ENCODE data around the gene LSG1. TPM values are rescaled to one million over a fixed set of nuclear protein-coding genes. Genes with fewer than 3 reads are reported as not detected.

The LSG1 gene
- total RNA-seq, 1 experiment from 2014 or later: 39.7 TPM

DNA sequence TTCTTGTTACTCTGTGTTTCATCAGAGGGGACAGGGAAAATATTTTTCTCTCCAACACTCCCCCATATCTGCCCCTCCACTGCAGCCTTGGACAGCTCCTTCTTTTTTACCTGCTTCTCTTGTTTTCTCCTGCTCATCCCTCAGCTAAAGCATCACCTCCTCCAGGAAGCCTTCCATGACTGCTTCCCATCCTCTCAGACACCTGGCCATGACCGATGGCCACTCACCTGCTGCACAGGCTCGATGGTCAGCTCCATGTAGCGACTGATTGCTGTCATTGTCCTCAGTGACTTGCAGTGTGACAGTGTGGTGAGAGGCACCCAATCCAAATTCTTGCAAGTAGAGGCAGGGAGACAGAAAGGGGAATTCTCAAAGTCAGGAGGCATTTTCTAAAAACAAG lies 61.3 kb downstream of the LSG1 start:
- no TSS peak for BruUV-seq (replicated peaks)
- no peaks in the 10 kb centered on the region for H3K9me3 ChIP-seq (ENCODE audit: control insufficient read depth in 1 of 2, insufficient read depth in 1 of 2, low read depth in 1 of 2, low read length in 2 of 2)
- no peaks in the 10 kb centered on the region for H4K20me1 ChIP-seq (ENCODE audit: insufficient read depth)
- H2AFZ ChIP-seq (ENCODE audit: low read depth, low read length, poor library complexity, severe bottlenecking): no peak overlapping the region
- DNase-seq (ENCODE audit: low read depth, low spot score): no peak
- RAD21 ChIA-PET (ENCODE audit: low non-redundant PET in 1 of 2, low total read pairs in 2 of 2, uncharacterized antibody in 2 of 2, unreplicated experiment in 2 of 2): no interaction called here
- intact Hi-C loops (cut with micrococcal nuclease): no loop called here
- CTCF ChIA-PET: no interaction called here
- no peak for ATAC-seq
- no peaks in the 10 kb centered on the region for H3K79me2 ChIP-seq (ENCODE audit: insufficient read depth, low read length)
- no peaks in the 10 kb centered on the region for H3K9me2 ChIP-seq (ENCODE audit: insufficient read depth)
- no peak overlapping the region for H3K4me2 ChIP-seq (ENCODE audit: low read length)
- no peak overlapping the region for H3K4me3 ChIP-seq (replicated peaks in 1 of 2; ENCODE audit: low read depth in 1 of 2, low read length in 2 of 2)
- no peaks in the 10 kb centered on the region; a peak in 1 of 4 replicates for H3K36me3 ChIP-seq (ENCODE audit: control insufficient read depth in 1 of 2, insufficient read depth in 2 of 2, low read length in 2 of 2)
- no peaks in the 10 kb centered on the region for H3K27me3 ChIP-seq (ENCODE audit: insufficient read depth, low read length)
- TF ChIP-seq JUND (IDR thresholded peaks at IDR 0.05) (no peak), POLR2A (IDR thresholded peaks at IDR 0.05; ENCODE audit: borderline replicate concordance, extremely low read depth, insufficient read depth, insufficient read length) (no peak)
- H3K27ac ChIP-seq (ENCODE audit: low read depth, low read length): no peak overlapping the region
- H3K9ac ChIP-seq (ENCODE audit: low read length): no peak overlapping the region
- no peaks in the 10 kb centered on the region for H3K4me1 ChIP-seq (ENCODE audit: control insufficient read depth in 1 of 2, insufficient read depth in 2 of 2, low read length in 2 of 2)
- POLR2A ChIA-PET: no interaction called here

GRCh38 chr3:194609601-194610000 lies 62.4 kb downstream of the LSG1 start:
- Histone ChIP-seq H3K27me3 (ENCODE audit: insufficient read depth, low read length) (no peaks in the 10 kb centered on the region), H2AFZ (ENCODE audit: low read depth, low read length, poor library complexity, severe bottlenecking) (no peak overlapping the region), H3K4me1 (ENCODE audit: control insufficient read depth in 1 of 2, insufficient read depth in 2 of 2, low read length in 2 of 2) (no peaks in the 10 kb centered on the region), H3K9ac (ENCODE audit: low read length) (no peak overlapping the region), H3K27ac (ENCODE audit: low read depth, low read length) (no peak overlapping the region), H3K36me3 (ENCODE audit: control insufficient read depth in 1 of 2, insufficient read depth in 2 of 2, low read length in 2 of 2) (no peaks in the 10 kb centered on the region; a peak in 1 of 4 replicates), H3K4me2 (ENCODE audit: low read length) (no peak overlapping the region), H3K9me3 (ENCODE audit: control insufficient read depth in 1 of 2, insufficient read depth in 1 of 2, low read depth in 1 of 2, low read length in 2 of 2) (no peaks in the 10 kb centered on the region), H3K4me3 (replicated peaks in 1 of 2; ENCODE audit: low read depth in 1 of 2, low read length in 2 of 2) (no peak overlapping the region), H4K20me1 (ENCODE audit: insufficient read depth) (no peaks in the 10 kb centered on the region), H3K79me2 (ENCODE audit: insufficient read depth, low read length) (no peaks in the 10 kb centered on the region), H3K9me2 (ENCODE audit: insufficient read depth) (no peaks in the 10 kb centered on the region)
- TF ChIP-seq JUND (IDR thresholded peaks at IDR 0.05) (no peak), CBX3 (IDR thresholded peaks at IDR 0.05; ENCODE audit: low read depth) (no peak), CTCF (IDR thresholded peaks at IDR 0.05 in 2 of 3, conservative IDR thresholded peaks at IDR 0.05 in 1 of 3; ENCODE audit: borderline replicate concordance in 1 of 3, insufficient read depth in 1 of 3, low read depth in 2 of 3, low read length in 2 of 3) (no peak), ZFX (IDR thresholded peaks at IDR 0.05) (no peak), TCF7L2 (IDR thresholded peaks at IDR 0.05; ENCODE audit: borderline replicate concordance, extremely low read depth, insufficient read depth, insufficient read length) (no peak), RAD21 (IDR thresholded peaks at IDR 0.05; ENCODE audit: low read depth) (no peak)
- TF ChIP-seq, protein P1, sequence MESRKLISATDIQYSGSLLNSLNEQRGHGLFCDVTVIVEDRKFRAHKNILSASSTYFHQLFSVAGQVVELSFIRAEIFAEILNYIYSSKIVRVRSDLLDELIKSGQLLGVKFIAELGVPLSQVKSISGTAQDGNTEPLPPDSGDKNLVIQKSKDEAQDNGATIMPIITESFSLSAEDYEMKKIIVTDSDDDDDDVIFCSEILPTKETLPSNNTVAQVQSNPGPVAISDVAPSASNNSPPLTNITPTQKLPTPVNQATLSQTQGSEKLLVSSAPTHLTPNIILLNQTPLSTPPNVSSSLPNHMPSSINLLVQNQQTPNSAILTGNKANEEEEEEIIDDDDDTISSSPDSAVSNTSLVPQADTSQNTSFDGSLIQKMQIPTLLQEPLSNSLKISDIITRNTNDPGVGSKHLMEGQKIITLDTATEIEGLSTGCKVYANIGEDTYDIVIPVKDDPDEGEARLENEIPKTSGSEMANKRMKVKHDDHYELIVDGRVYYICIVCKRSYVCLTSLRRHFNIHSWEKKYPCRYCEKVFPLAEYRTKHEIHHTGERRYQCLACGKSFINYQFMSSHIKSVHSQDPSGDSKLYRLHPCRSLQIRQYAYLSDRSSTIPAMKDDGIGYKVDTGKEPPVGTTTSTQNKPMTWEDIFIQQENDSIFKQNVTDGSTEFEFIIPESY (IDR thresholded peaks at IDR 0.05; ENCODE audit: extremely low read depth, insufficient replicate concordance, low read length): no peak
- RAD21 ChIA-PET (ENCODE audit: low non-redundant PET in 1 of 2, low total read pairs in 2 of 2, uncharacterized antibody in 2 of 2, unreplicated experiment in 2 of 2): interaction anchor here in 1 of 2 experiments (0.7 kb wide), 1 partner anchor 140 kb away, joined by 6 read pairs; no protein-coding TSS in a partner anchor
- intact Hi-C loops (cut with micrococcal nuclease): no loop called here
- POLR2A ChIA-PET: no interaction called here
- ATAC-seq (no peak), DNase-seq (ENCODE audit: low read depth, low spot score) (no peak)
- CTCF ChIA-PET: no interaction called here
- no TSS peak for BruUV-seq (replicated peaks)

Data from HCT116 (cell line).